SH-SY5Y (cell line): ENCODE data around the gene ARHGEF1.

Experiments
- GATA2 ChIP-seq: IDR thresholded peaks from 2 replicates; pipeline ENCODE4 v1.6.1; 2011; ENCODE audit warnings: mild to moderate bottlenecking, low read depth, low read length
- GATA3 ChIP-seq: IDR thresholded peaks from 2 replicates; pipeline ENCODE4 v1.6.1; 2011; ENCODE audit warnings: low read depth, mild to moderate bottlenecking, low read length, moderate library complexity

DNA sequence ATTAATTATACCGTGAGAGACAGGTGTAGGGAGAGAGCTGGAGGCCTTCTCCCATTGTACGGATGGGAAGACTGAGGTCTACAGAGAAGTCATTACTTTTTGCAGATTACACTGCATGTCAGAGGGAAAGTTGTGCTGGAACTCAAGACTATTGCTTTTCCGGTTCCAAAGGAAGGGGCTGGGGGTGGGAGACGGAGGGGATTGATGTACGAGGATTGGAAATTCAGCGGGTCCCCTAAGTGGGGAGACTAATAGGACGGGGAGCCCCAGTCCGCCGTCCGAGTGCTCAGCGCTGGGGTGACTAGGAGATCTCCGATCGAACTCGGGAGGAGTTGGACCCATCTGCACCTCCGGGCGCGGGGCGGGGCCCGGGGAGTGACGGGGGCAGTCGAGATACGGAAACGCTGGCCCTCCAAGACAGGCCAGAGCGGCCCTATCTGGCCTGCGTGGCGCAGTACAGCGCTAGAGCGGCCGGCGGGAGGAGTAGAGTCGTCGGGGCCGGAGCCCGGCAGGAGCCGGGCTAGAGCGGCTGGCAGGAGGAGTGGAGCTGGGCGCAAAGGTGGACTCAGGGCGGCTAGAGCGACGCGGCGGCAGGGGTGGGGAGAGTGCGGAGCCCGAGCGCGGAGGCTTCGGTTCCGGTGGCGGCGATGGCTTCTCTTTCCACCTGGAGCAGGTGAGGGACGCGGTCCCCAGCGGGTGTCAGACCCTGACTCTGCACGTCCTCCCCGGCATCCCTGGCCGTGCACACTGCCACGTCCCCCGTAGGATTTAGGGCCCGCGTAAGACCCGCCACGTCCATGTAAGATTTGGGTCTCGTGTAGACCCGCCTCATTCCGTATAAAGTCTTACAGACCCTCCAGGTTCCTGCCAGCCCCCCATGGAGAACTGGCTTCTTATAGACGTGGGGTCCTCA, 1.1 kb downstream of the ARHGEF1 start:
- TF ChIP-seq GATA2 (no peak), GATA3 (no peak)
